Measurements from ENCODE around the gene PGF.
"Not testable (repeated sequence)": the region's sequence is repeated elsewhere in the genome, so short reads cannot be mapped to it uniquely, and the experiment has no call there.

The PGF gene

GRCh38 chr14:74955229-74956026 lies at the start of gene PGF:
TSS of gene PGF (minus strand) at chr14:74955597. CDS start at chr14:74955242, 355 bp downstream.
- no peak for TF ChIP-seq CTCF (IDR thresholded peaks at IDR 0.05; ENCODE audit: insufficient read depth, low read depth, low read length, missing control alignments)
- peak within 1 kb of the TSS; percentile 43 for H3K4me3 ChIP-seq (ENCODE audit: low read depth, low read length)
- no peak for DNase-seq (ENCODE audit: low read depth)

- TF ChIP-seq CTCF (IDR thresholded peaks at IDR 0.05; ENCODE audit: insufficient read depth, low read depth, low read length, missing control alignments) = no peak
- no peak for DNase-seq (ENCODE audit: low read depth)
- H3K4me3 ChIP-seq (ENCODE audit: low read depth, low read length) = peak overlapping the region; percentile 90
Observed at GRCh38 chr14:75003250-75004027, 48.0 kb upstream of the PGF start.

- no peak for TF ChIP-seq CTCF (IDR thresholded peaks at IDR 0.05; ENCODE audit: insufficient read depth, low read depth, low read length, missing control alignments)
- DNase-seq (ENCODE audit: low read depth) = peak; percentile 99
Observed at GRCh38 chr14:75002392-75003249, 47.2 kb upstream of the PGF start, which contains the start of gene EIF2B2. TSS of gene EIF2B2 (plus strand) at chr14:75002921. CDS start at chr14:75002991, 70 bp downstream.

GRCh38 chr14:75001899-75002298 lies 46.5 kb upstream of the PGF start:
- TF ChIP-seq CTCF (IDR thresholded peaks at IDR 0.05; ENCODE audit: insufficient read depth, low read depth, low read length, missing control alignments) = no peak
- peak overlapping the region; percentile 90 for H3K4me3 ChIP-seq (ENCODE audit: low read depth, low read length)
- no peak for DNase-seq (ENCODE audit: low read depth)

More at GRCh38 chr14:75002392-75003249, 47.2 kb upstream of the PGF start, which contains the start of gene EIF2B2:
- H3K4me3 ChIP-seq (ENCODE audit: low read depth, low read length) = peak within 1 kb of the TSS; percentile 90

GRCh38 chr14:75001261-75001660 lies 45.9 kb upstream of the PGF start:
- TF ChIP-seq CTCF (IDR thresholded peaks at IDR 0.05; ENCODE audit: insufficient read depth, low read depth, low read length, missing control alignments) = no peak
- H3K4me3 ChIP-seq (ENCODE audit: low read depth, low read length) = no peak overlapping the region
- no peak for DNase-seq (ENCODE audit: low read depth)

GRCh38 chr14:74995781-74996180 lies 40.4 kb upstream of the PGF start:
- H3K4me3 ChIP-seq (ENCODE audit: low read depth, low read length); DNase-seq (ENCODE audit: low read depth): not testable (repeated sequence)

- not testable (repeated sequence) for DNase-seq (ENCODE audit: low read depth); H3K4me3 ChIP-seq (ENCODE audit: low read depth, low read length)
Observed at GRCh38 chr14:74994182-74994581, 38.8 kb upstream of the PGF start.

All from GM12865 (cell line).